Measurements from ENCODE around the gene RNF224. TPM values are rescaled to one million over a fixed set of nuclear protein-coding genes. Genes with fewer than 3 reads are reported as not detected.
A peak's percentile ranks its signal among the peaks of the same experiment; 100 is the strongest.

RNF224 gene
- polyA plus RNA-seq, 1 donor: 87.5 TPM

GRCh38 chr9:137277329-137278041 is 50.2 kb downstream of the RNF224 start, which contains the start of gene TOR4A:
TOR4A (plus strand) TSS chr9:137277726; CDS start chr9:137278690, 964 bp downstream.
- Histone ChIP-seq H3K4me3 (ENCODE audit: low read length) (peak within 1 kb of the TSS; percentile 71), H3K4me1 (ENCODE audit: control insufficient read depth, insufficient read depth, low read length) (peaks cover 35% of the 10 kb centered on the region), H3K27ac (ENCODE audit: low read length) (peak within 1 kb of the TSS; percentile 71), H3K9me3 (ENCODE audit: control insufficient read depth, low read depth, low read length) (peaks cover 22% of the 10 kb centered on the region), H3K27me3 (ENCODE audit: control insufficient read depth, insufficient read depth, low read length) (peaks cover 20% of the 10 kb centered on the region), H3K36me3 (ENCODE audit: control insufficient read depth, insufficient read depth, low read length) (peaks cover 20% of the 10 kb centered on the region)
- peak; percentile 81 to 92 for DNase-seq
- no CpG with 5 or more reads among the region's 25 CpGs for WGBS (ENCODE audit: insufficient coverage, low lambda C conversion rate)

DNA sequence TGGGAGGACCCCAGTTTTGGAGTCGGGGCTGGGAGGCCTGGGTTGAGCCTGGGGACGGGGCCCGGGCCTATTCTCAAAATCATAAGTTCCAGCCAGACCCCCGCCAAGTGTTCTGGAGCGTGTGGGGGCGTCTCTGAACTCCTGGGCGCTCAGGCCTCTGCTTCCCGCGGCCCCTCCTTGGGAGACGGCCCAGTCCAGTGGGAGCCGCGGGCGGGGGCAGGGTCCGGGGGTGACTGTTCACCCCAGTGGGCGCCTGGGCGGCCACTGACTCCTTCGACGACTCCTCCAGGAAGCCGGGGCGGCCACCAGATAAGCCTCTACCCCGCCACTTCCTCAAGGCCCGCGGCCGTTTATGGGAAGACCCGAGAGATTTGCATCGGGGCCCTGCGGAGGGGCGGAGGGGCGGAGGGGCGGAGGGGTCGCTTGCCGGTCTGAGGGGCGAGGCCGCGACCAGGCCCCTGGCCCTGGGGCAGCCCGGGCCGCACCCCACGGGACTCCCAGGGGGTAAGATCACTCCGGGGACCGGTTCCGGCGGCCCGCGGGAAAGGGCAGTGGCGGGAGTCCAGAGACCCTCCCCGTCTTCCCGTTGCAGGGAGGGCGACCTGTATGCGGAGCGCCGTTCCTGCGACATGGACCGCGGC is 50.9 kb downstream of the RNF224 start:
- DNase-seq: peak in 1 of 2 donors; percentile 53
- Histone ChIP-seq H3K27me3 (ENCODE audit: control insufficient read depth, insufficient read depth, low read length) (peaks cover 20% of the 10 kb centered on the region), H3K36me3 (ENCODE audit: control insufficient read depth, insufficient read depth, low read length) (peaks cover 14% of the 10 kb centered on the region), H3K9me3 (ENCODE audit: control insufficient read depth, low read depth, low read length) (peaks cover 17% of the 10 kb centered on the region), H3K27ac (ENCODE audit: low read length) (peak overlapping the region; percentile 71), H3K4me1 (ENCODE audit: control insufficient read depth, insufficient read depth, low read length) (peaks cover 35% of the 10 kb centered on the region), H3K4me3 (ENCODE audit: low read length) (peak overlapping the region; percentile 71)
- WGBS (ENCODE audit: insufficient coverage, low lambda C conversion rate): no CpG with 5 or more reads among the region's 54 CpGs

Other genes starting within 250 kb of the RNF224 start
- 4.6 TPM for gene PTGDS, start 250.0 kb upstream of the RNF224 start, polyA plus RNA-seq
- 0.09 TPM for gene LCNL1, start 244.5 kb upstream of the RNF224 start, polyA plus RNA-seq
- gene PAXX, start 235.1 kb upstream of the RNF224 start, polyA plus RNA-seq: 38.9 TPM
- 3.6 TPM for gene CLIC3, start 230.9 kb upstream of the RNF224 start, polyA plus RNA-seq
- gene ABCA2, start 199.3 kb upstream of the RNF224 start, polyA plus RNA-seq: 25.3 TPM
- 0.69 TPM for gene FUT7, start 195.4 kb upstream of the RNF224 start, polyA plus RNA-seq
- 42.7 TPM for gene NPDC1, start 181.3 kb upstream of the RNF224 start, polyA plus RNA-seq
- gene ENTPD2, start 173.4 kb upstream of the RNF224 start, polyA plus RNA-seq: 9.9 TPM
- 12.1 TPM for gene SAPCD2, start 156.9 kb upstream of the RNF224 start, polyA plus RNA-seq
- gene UAP1L1, start 150.0 kb upstream of the RNF224 start, polyA plus RNA-seq: 32.4 TPM
- 39.5 TPM for gene MAN1B1, start 140.5 kb upstream of the RNF224 start, polyA plus RNA-seq
- 196 TPM for gene DPP7, start 112.8 kb upstream of the RNF224 start, polyA plus RNA-seq
- gene GRIN1, start 88.3 kb upstream of the RNF224 start, polyA plus RNA-seq: 2.6 TPM
- gene LRRC26, start 57.5 kb upstream of the RNF224 start, polyA plus RNA-seq: 12.0 TPM
- gene TMEM210, start 55.4 kb upstream of the RNF224 start, polyA plus RNA-seq: not detected
- gene ANAPC2, start 38.9 kb upstream of the RNF224 start, polyA plus RNA-seq: 47.0 TPM
- gene SSNA1, start 38.8 kb upstream of the RNF224 start, polyA plus RNA-seq: 66.0 TPM
- 32.1 TPM for gene TPRN, start 26.8 kb upstream of the RNF224 start, polyA plus RNA-seq
- 33.1 TPM for gene TMEM203, start 21.9 kb upstream of the RNF224 start, polyA plus RNA-seq
- 12.1 TPM for gene NDOR1, start 21.8 kb upstream of the RNF224 start, polyA plus RNA-seq
- 11.0 TPM for gene RNF208, start 5.3 kb upstream of the RNF224 start, polyA plus RNA-seq
- 71.7 TPM for gene CYSRT1, start 2.3 kb upstream of the RNF224 start, polyA plus RNA-seq
- gene SLC34A3, start 3.4 kb downstream of the RNF224 start, polyA plus RNA-seq: 36.9 TPM
- gene TUBB4B, start 13.8 kb downstream of the RNF224 start, polyA plus RNA-seq: 402 TPM
- gene STPG3, start 23.8 kb downstream of the RNF224 start, polyA plus RNA-seq: 3.4 TPM
- gene NELFB, start 27.8 kb downstream of the RNF224 start, polyA plus RNA-seq: 45.9 TPM
- 18.4 TPM for gene TOR4A, start 50.2 kb downstream of the RNF224 start, polyA plus RNA-seq
- gene NRARP, start 74.8 kb downstream of the RNF224 start, polyA plus RNA-seq: 32.4 TPM
- gene EXD3, start 195.7 kb downstream of the RNF224 start, polyA plus RNA-seq: 36.5 TPM
- gene NOXA1, start 195.9 kb downstream of the RNF224 start, polyA plus RNA-seq: 11.8 TPM
- gene ENTPD8, start 213.9 kb downstream of the RNF224 start, polyA plus RNA-seq: 14.2 TPM
- gene NSMF, start 231.8 kb downstream of the RNF224 start, polyA plus RNA-seq: 33.4 TPM